Measurements from ENCODE around the gene TMEM8B. TPM values are rescaled to one million over a fixed set of nuclear protein-coding genes. Genes with fewer than 3 reads are reported as not detected.

Gene TMEM8B
- total and polyA plus RNA-seq, 2 of the 8 experiments (the other 6 are each of a cell fraction or from before 2014, with no cell fraction given), result 7.5 to 10.4 TPM

GRCh38 chr9:35792826-35793225 lies 36.2 kb upstream of the TMEM8B start:
- H3K4me3 ChIP-seq (ENCODE audit: extremely low read depth in 1 of 4, insufficient read depth in 2 of 4, low read depth in 3 of 4, low read length in 4 of 4), result no peak overlapping the region
- 87% methylated on average over 14 of the region's 14 CpGs; no CpG with 5 or more reads in 1 of the 2 experiments for WGBS, 2 experiments (ENCODE audit: extremely low coverage in 1 of 2, insufficient coverage in 1 of 2, insufficient read length in 1 of 2, insufficient replicate concordance in 2 of 2, low coverage in 1 of 2, low lambda C conversion rate in 2 of 2, missing lambda C conversion rate in 1 of 2)
- H3K36me3 ChIP-seq (ENCODE audit: control insufficient read depth in 2 of 4, insufficient read depth in 4 of 4, low read length in 3 of 4), result no peaks in the 10 kb centered on the region
- H2BK120ac ChIP-seq (replicated peaks; ENCODE audit: low read depth, low read length), result no peak overlapping the region
- no peak overlapping the region for H2BK20ac ChIP-seq (ENCODE audit: low read length)
- H3K18ac ChIP-seq (ENCODE audit: extremely low read depth, low read length), result no peak overlapping the region
- H4K20me1 ChIP-seq (replicated peaks in 1 of 2; ENCODE audit: control insufficient read depth in 1 of 2, insufficient read depth in 2 of 2, low read length in 2 of 2), result no peaks in the 10 kb centered on the region
- 0 out of 2 replicates have a peak overlapping the region, but pooled peaks have one; percentile 50 for H2BK12ac ChIP-seq (ENCODE audit: low read depth, low read length)
- no peak overlapping the region for H2AFZ ChIP-seq (ENCODE audit: low read length)
- H2AK5ac ChIP-seq (ENCODE audit: low read depth, low read length), result 0 out of 2 replicates have a peak overlapping the region, but pooled peaks have one; percentile 65
- peaks cover 5 to 13% (median 7%) of the 10 kb centered on the region in 4 experiments; a peak in 6 of 7 replicates for H3K4me1 ChIP-seq (replicated peaks in 1 of 4; ENCODE audit: control insufficient read depth in 3 of 4, insufficient read depth in 4 of 4, low read length in 3 of 4)
- H2BK5ac ChIP-seq (ENCODE audit: low read depth, low read length), result no peak overlapping the region
- H3K79me2 ChIP-seq (ENCODE audit: control insufficient read depth in 1 of 2, insufficient read depth in 2 of 2, low read length in 2 of 2), result no peaks in the 10 kb centered on the region
- no peak for TF ChIP-seq E2F6 (IDR thresholded peaks at IDR 0.05)
- no peak for TF ChIP-seq SIRT6 (IDR thresholded peaks at IDR 0.05; ENCODE audit: low read length)
- no peak for TF ChIP-seq KDM4A (IDR thresholded peaks at IDR 0.05; ENCODE audit: low read depth, low read length, severe bottlenecking)
- TF ChIP-seq EZH2 (IDR thresholded peaks at IDR 0.05; ENCODE audit: low read depth, low read length, severe bottlenecking), result no peak
- FAIRE-seq, result no peak
- DNase-seq (ENCODE audit: low read depth in 1 of 2, low spot score in 2 of 2), result no peak
- no peak overlapping the region for H3K56ac ChIP-seq (replicated peaks; ENCODE audit: insufficient read length, low read depth, low read length)
- H3K27ac ChIP-seq (ENCODE audit: low read depth, low read length), result no peak overlapping the region
- ChIA-PET CTCF (ENCODE audit: partially characterized antibody) (interaction anchor here (0.7 to 2.6 kb wide), 11 partner anchors 15 to 136 kb away, joined by 3 to 26 read pairs (median 3); partner anchors contain the start of genes HINT2 and SPAG8), POLR2A (ENCODE audit: partially characterized antibody) (interaction anchor here (0.7 to 3.9 kb wide), 6 partner anchors 11 to 57 kb away, joined by 3 to 38 read pairs (median 4); partner anchors contain the start of genes HINT2 and SPAG8)
- H3K79me1 ChIP-seq (ENCODE audit: low read depth, low read length), result no peaks in the 10 kb centered on the region
- 0 out of 2 replicates have a peak overlapping the region, but pooled peaks have one; percentile 16 for H2BK15ac ChIP-seq (ENCODE audit: low read length)
- peaks cover 5% of the 10 kb centered on the region; the same call in 1 of the 2 replicates for H3K23me2 ChIP-seq (ENCODE audit: low read depth, low read length)
- H4K91ac ChIP-seq (replicated peaks; ENCODE audit: insufficient read length, low read length), result no peak overlapping the region
- H3K9ac ChIP-seq (replicated peaks in 1 of 4; ENCODE audit: extremely low read depth in 1 of 4, low read depth in 3 of 4, low read length in 3 of 4), result no peak overlapping the region
- H3K27me3 ChIP-seq (replicated peaks in 1 of 4; ENCODE audit: control insufficient read depth in 3 of 4, extremely low read depth in 1 of 4, insufficient read depth in 3 of 4, low read length in 3 of 4), result peaks cover 0 to 10% (median 0%) of the 10 kb centered on the region in 4 experiments; a peak in 4 of 7 replicates
- H4K5ac ChIP-seq (ENCODE audit: insufficient read length, low read depth, low read length), result no peak overlapping the region
- no peak overlapping the region for H3K4ac ChIP-seq (replicated peaks; ENCODE audit: insufficient read length, low read depth, low read length)
- no peak overlapping the region for H3K14ac ChIP-seq (ENCODE audit: insufficient read length)
- no peaks in the 10 kb centered on the region for H3K9me3 ChIP-seq (ENCODE audit: insufficient read depth in 2 of 2, low read depth in 1 of 2, low read length in 1 of 2)
- no peak overlapping the region; a peak in 1 of 4 replicates for H3K4me2 ChIP-seq (ENCODE audit: insufficient read depth in 1 of 2, low read depth in 2 of 2, low read length in 2 of 2)
- no peak overlapping the region for H3K23ac ChIP-seq (ENCODE audit: insufficient read length)
- H4K8ac ChIP-seq (ENCODE audit: extremely low read depth, insufficient read depth, low read length), result no peak overlapping the region
